Urinary bladder (tissue), 4 donors: ENCODE results near the gene INO80. TPM values are rescaled to one million over a fixed set of nuclear protein-coding genes. Genes with fewer than 3 reads are reported as not detected.

ENCODE experiments used
- DNase-seq: peaks from one replicate; pipeline ENCODE4 v3.0.0-alpha.2; 2015; ENCODE audit errors: extremely low spot score
- H3K27ac ChIP-seq: one replicate; pipeline ENCODE4 v1.5.1; 2013; ENCODE audit warnings: low read depth, mild to moderate bottlenecking, moderate library complexity
- H3K36me3 ChIP-seq: one replicate; pipeline ENCODE4 v1.6.1; 2013; ENCODE audit warnings: mild to moderate bottlenecking, moderate library complexity; ENCODE audit not compliant: insufficient read depth
- H3K4me1 ChIP-seq: one replicate; pipeline ENCODE4 v1.6.1; 2013; ENCODE audit warnings: mild to moderate bottlenecking, moderate library complexity; ENCODE audit not compliant: insufficient read depth
- H3K4me3 ChIP-seq: one replicate; pipeline ENCODE4 v1.5.1; 2013; ENCODE audit warnings: low read depth, low read length
- WGBS: extraction: QIAGEN DNeasy Blood & Tissue Kit; methylation state at CpG from one replicate; pipeline ENCODE4 v1.1.7; 2013; 5-methylcytosine and 5-hydroxymethylcytosine counted together
- polyA plus RNA-seq: library from polyadenylated mRNA; stranded (reverse); fragments of 200-250 nt; gene quantifications from one replicate; pipeline ENCODE4 v1.2.3, GENCODE V29; 2013
- total RNA-seq: library from RNA; depleted of rRNA; stranded (reverse); fragments of >200 nt; gene quantifications from one replicate; pipeline ENCODE4 v1.2.3, GENCODE V29; 2014
- donor health status: healthy with polysubstance abuse.
- donor health status: healthy.

INO80 gene
- total and polyA plus RNA-seq, 2 donors = 16.1 to 36.6 TPM

DNA sequence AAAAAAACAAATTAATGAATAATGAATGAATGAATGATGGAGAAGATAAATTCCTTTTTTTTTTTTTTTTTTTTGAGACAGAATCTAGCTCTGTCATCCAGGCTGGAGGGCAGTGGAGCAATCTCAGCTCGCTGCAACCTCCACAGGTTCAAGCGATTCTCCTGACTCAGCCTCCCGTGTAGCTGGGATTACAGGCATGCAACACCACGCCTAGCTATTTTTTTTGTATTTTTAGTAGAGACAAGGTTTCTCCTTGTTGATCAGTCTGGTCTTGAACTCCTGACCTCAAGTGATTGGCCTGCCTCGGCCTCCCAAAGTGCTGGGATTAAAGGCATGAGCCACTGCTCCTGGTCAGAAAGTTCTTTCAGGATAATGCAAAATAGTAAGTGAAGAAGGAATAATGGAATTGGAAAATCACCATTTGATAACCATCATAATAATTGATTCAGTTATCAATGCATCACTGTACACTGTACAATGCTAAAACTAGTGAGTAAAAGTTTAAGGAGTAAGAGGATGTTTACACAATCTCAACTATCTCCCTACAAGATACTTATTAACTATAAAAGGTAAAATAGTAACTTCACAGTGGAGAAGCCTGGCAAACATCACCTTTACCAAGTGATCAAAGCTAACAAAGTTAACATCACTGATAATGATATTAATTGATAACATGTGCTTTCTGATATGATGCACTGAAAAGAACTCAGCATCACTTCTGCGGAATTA is 12.3 kb upstream of the INO80 start:
- Histone ChIP-seq H3K4me1 (no peaks in the 10 kb centered on the region), H3K36me3 (no peaks in the 10 kb centered on the region), H3K27ac (no peak overlapping the region), H3K4me3 (no peak overlapping the region)
- no peak for DNase-seq
- 83% methylated on average over 6 of the region's 6 CpGs for whole genome bisulfite sequencing

DNA sequence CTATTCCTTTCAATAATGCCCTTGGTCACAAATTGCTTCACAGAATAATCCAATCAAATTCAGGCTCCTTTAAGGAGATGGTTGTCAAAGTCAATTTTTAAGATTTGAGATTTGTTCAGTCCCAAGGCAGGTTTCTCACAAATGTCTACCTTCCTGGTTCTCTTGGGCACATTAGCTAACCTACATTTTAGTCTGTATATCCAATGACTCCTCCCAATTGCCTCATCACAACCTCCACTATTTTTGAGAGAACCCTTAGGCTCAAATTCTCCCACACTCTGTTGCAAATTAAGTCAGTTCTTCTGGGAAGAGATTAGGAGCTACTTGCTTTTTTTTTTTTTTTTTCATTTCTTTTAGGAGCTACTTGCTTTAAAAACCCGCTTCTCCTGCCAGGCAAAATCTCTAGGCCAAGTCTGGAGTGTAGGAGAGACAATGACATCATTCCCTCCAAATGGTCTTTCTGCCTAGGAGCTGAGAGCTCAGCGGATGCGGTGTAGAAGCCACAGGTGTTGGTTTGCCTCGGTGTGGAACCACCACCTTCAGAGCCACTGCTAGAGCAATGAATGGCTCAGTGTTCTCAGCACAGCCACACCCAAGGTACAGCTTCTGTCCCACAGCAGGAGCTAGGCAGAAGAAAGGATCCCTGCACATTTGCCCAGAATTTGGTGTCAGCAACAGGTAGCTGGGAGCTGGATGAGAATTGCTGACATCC is 10.0 kb upstream of the INO80 start:
- H3K4me1 ChIP-seq = no peaks in the 10 kb centered on the region
- H3K27ac ChIP-seq = no peak overlapping the region
- no peak for DNase-seq
- no peak overlapping the region for H3K4me3 ChIP-seq
- 75% methylated on average over 4 of the region's 4 CpGs for WGBS
- no peaks in the 10 kb centered on the region for H3K36me3 ChIP-seq

DNA sequence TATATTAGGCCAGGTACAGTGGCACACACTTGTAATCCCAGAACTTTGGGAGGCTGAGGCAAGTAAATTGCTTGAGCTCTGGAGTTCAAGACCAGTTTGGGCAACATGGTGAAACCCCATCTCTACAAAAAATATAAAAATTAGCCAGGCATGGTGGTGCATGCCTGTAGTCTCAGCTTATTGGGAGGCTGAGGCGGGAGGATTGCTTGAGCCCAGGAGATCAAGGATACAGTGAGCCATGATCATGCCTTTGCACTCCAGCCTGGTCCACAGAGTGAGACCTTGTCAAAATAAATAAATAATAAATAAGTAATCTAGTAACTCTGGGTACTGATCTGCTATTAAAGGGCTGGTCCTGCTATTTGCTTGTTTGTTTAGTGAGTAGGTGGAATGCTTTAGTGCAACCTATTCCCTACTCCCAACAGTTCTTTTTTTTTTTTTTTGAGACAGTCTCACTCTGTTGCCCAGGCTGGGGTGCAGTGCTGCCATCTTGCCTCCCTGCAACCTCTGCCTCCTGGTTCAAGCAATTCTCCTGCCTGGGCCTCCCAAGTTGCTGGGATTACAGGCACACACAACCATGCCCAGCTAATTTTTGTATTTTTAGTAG is 9.1 kb upstream of the INO80 start:
- WGBS = 94% methylated on average over 1 of the region's 1 CpG
- H3K27ac ChIP-seq = no peak overlapping the region
- no peak for DNase-seq
- H3K4me1 ChIP-seq = no peaks in the 10 kb centered on the region
- H3K4me3 ChIP-seq = no peak overlapping the region
- no peaks in the 10 kb centered on the region for H3K36me3 ChIP-seq

DNA sequence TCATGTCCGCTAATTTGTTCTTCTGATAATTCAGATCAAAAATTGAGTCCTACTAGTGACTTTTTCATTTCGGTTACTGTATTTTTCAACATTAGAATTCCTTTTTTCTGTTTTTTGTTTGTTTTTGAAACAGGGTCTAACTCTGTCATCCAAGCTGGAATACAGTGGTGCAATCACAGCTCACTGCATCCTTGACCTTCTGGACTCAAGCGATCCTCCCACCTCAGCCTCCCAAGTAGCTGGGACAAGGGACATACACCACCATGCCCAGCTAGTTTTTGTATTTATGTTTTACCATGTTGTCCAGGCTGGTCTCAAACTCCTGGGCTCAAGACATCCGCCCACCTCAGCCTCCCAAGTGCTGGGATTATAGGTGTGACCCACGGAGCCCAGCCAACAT is 8.0 kb upstream of the INO80 start:
- no peak overlapping the region for H3K4me3 ChIP-seq
- H3K36me3 ChIP-seq = no peaks in the 10 kb centered on the region
- H3K27ac ChIP-seq = no peak overlapping the region
- DNase-seq = no peak
- 95% methylated on average over 5 of the region's 5 CpGs for WGBS
- no peaks in the 10 kb centered on the region for H3K4me1 ChIP-seq

DNA sequence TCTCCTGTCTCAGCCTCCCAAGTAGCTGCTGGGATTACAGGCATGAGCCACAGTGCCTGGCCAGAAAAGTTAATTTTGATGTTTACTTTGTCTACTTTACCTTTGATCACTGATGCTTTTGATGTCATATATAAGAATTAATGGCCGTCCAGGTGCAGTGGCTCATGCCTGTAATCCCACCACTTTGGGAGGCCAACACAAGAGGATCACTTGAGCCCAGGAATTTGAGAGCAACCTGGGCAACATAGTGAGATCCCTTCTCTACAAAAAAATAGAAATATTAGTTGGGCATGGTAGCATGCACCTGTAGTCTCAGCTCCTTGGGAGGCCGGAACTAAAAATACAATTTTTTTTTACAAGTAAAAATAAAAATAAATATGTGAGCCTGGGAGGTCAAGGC is 6.8 kb upstream of the INO80 start:
- 81% methylated on average over 2 of the region's 2 CpGs for WGBS
- H3K4me3 ChIP-seq = no peak overlapping the region
- H3K36me3 ChIP-seq = no peaks in the 10 kb centered on the region
- no peak overlapping the region for H3K27ac ChIP-seq
- DNase-seq = no peak
- no peaks in the 10 kb centered on the region for H3K4me1 ChIP-seq

DNA sequence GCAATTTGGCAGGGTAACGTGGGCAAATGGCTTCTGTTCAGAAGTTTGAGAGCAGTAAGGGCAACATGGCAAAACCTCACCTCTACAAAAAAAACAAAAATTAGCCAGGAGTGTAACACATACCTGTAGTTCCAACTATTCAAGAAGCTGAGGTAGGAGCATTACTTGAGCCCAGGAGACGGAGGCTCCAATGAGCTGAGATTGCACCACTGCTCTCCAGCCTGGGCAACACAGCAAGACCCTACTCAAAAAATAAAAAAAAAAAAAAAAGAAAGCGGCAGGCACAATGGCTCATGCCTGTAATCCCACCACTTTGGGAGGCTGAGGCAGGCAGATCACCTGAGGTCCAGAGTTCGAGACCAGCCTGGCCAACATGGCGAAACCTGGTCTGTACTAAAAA is 5.9 kb upstream of the INO80 start:
- Histone ChIP-seq H3K27ac (no peak overlapping the region), H3K36me3 (no peaks in the 10 kb centered on the region), H3K4me1 (peaks cover 1% of the 10 kb centered on the region), H3K4me3 (no peak overlapping the region)
- no peak for DNase-seq
- WGBS = 90% methylated on average over 5 of the region's 5 CpGs

DNA sequence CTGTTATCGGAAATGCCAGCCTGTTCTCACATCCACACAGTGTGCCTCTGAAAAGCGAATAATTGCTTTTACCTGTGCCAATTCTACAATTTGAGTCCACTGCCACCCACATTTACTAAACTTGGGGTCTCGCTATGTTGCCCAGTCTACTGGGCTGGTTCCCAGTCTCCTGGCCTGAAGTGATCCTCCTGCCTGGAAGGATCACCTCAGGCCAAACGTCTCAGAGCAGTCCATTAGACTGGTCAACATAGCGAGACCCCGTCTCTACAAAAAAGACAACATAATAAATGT is 827 bp upstream of the INO80 start:
- no peak for DNase-seq

DNA sequence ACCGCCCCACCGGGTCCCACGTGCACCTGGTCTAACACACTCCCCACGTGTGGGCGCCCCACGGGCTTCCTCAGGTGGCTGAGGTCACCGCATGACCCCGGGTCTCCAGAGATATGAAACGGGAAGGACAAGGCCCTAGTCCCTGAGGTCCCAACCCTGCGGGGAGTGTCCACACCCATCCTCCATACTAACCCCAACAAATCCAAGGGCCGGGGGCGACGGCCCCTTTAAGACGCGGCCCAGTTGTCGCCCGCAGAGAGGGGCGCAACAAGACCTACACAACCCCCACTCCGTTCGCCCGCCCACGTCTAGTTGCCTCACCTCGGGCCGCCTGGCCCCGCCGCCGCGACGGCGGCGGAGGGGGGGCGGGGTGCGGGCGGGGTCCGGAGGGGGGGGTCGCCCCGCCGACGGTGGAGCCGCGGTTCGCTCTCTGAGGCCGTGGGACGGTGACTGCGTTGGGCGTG is 396 bp downstream of the INO80 start:
- H3K4me1 ChIP-seq = peaks cover 2% of the 10 kb centered on the region
- H3K4me3 ChIP-seq = peak overlapping the region; percentile 95
- under 1% methylated on average over 46 of the region's 46 CpGs for WGBS
- peak overlapping the region; percentile 98 for H3K27ac ChIP-seq
- DNase-seq = peak; percentile 5
- H3K36me3 ChIP-seq = no peaks in the 10 kb centered on the region

More for the DNA sequence above, 827 bp upstream of the INO80 start:
- peak overlapping the region; percentile 95 for H3K4me3 ChIP-seq
- H3K36me3 ChIP-seq = no peaks in the 10 kb centered on the region
- H3K4me1 ChIP-seq = peaks cover 2% of the 10 kb centered on the region
- WGBS = 83% methylated on average over 6 of the region's 6 CpGs
- H3K27ac ChIP-seq = peak overlapping the region; percentile 85

DNA sequence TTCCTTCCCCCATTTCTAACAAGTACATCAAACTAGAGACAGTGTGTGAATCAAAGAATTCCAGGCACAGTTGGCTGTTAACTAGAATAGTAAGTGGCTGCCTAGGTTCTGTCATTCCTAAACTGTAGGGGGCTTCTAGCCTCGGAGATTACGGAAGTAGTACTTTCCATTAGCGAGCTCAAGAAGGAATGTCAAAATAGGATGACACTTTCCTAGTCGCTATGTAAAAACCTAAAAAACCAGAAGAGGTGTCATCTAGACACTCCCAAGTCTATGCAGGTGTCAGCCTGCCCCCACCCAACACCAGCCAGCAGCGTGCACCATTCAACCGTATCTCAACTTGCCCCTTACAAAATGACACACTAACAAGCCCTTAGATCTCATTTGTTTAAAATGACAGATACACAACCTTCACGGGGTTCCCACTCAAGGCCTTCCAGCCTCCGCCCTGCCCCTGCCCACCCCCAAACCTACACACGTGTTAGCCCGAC is 874 bp downstream of the INO80 start:
- peak; percentile 2 for DNase-seq
- peak overlapping the region; percentile 95 for H3K4me3 ChIP-seq
- under 1% methylated on average over 10 of the region's 10 CpGs for WGBS
- no peaks in the 10 kb centered on the region for H3K36me3 ChIP-seq
- peaks cover 2% of the 10 kb centered on the region for H3K4me1 ChIP-seq
- no peak overlapping the region for H3K27ac ChIP-seq

DNA sequence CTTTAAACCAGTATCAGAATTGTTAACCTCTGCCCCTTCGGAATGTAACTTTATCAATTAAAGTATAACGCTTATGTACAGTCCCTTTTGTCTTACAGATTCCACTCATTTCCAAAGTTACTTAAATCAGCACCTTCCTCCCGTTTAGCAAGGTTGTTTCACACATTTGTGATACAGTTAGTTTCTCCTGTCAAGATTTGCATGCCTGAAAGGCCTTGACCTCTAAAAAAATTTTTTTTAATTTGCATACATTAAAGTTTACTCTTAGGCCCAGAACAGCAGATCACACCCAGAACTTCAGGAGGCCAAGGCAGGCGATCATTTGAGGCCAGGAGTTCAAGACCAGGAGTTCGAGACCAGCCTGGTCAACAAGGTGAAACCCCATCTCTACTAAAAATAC is 9.1 kb downstream of the INO80 start:
- no peak for DNase-seq
- Histone ChIP-seq H3K36me3 (no peaks in the 10 kb centered on the region), H3K4me1 (no peaks in the 10 kb centered on the region), H3K4me3 (no peak overlapping the region), H3K27ac (no peak overlapping the region)
- WGBS = 92% methylated on average over 5 of the region's 5 CpGs

DNA sequence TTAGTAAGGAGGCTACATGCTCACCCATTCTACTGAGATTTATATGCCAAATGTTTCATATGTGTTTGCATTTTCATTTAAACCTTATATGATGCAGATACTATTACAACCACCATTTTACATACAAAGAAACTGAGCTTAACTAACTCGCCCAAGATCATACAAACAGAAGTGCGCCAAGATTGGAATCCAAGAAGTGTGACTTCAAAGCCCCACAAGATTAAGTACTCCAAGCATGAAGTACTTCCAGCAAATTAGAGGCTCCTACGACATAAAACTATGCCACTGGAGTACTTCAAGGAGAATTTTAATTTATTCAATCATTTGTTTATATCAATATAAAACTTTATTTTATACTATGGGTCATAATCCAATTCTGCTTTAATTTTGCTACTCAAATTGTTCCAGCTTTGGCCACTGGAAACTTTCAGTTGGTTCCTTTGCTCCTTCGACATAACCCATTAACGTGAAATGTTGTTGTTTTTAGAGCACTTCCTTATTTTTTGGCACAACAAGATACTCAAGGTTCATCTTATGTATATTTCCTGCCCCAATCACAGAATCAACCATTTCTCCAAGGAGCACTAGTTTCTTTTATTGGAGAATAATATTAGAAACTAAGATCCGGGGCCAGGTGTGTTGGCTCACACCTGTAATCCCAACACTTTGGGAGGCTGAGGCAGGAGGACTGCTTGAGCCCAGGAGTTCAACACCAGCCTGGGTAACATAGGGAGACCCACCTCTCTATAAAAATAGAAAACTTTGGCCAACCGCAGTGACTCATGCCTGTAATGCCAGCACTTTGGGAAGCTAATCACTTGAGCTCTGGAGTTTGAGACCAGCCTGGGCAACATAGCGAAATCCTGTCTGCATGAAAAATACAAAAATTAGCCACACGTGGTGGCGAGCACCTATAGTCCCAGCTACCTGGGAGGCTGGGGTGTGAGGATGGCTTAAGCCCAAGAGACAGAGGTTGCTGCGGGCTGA is 10.4 kb downstream of the INO80 start:
- no peak overlapping the region for H3K27ac ChIP-seq
- no peak overlapping the region for H3K4me3 ChIP-seq
- H3K36me3 ChIP-seq = no peaks in the 10 kb centered on the region
- H3K4me1 ChIP-seq = no peaks in the 10 kb centered on the region
- 90% methylated on average over 11 of the region's 11 CpGs for WGBS
- DNase-seq = no peak

DNA sequence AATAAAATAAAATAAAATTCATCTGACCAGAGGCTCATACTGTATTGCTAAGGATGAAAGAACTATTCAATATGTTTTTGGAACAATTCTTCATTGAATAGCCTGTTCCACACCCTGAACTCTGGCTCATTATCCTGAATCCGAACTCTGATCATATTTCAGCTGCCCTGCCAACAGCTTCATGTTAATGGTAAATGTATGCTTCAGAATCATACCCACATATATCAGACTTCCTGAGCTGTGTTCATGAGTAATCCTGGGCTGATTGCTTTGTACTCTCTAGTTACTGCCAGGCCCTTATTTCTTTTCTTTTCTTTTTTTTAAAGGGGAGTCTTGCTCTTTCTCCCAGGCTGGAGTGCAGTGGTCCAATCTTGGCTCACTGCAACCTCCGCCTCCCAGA is 11.8 kb downstream of the INO80 start:
- 80% methylated on average over 2 of the region's 2 CpGs for WGBS
- Histone ChIP-seq H3K36me3 (peaks cover 2% of the 10 kb centered on the region), H3K4me3 (no peak overlapping the region), H3K4me1 (no peaks in the 10 kb centered on the region), H3K27ac (no peak overlapping the region)
- no peak for DNase-seq

DNA sequence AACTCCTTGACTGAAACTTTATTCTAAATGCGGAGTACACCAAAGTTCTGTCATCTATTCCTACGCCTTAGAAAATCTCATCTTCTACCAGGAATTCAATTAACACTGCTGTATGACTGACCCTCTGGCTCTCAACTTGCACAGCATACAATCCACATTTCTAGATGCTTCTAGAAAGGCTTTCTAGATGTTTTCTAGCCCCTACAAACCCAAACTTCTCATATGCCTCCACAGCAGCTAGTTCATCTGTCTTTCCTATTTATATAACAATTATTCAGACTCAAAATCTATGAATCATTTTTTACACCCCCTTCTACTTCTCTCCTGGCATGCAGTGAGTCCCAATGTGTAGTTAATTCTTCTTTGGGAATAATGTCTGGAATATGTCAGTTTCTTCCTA is 13.2 kb downstream of the INO80 start:
- peaks cover 2% of the 10 kb centered on the region for H3K36me3 ChIP-seq
- no peak overlapping the region for H3K27ac ChIP-seq
- WGBS = 96% methylated on average over 2 of the region's 2 CpGs
- no peak overlapping the region for H3K4me3 ChIP-seq
- DNase-seq = no peak
- H3K4me1 ChIP-seq = no peaks in the 10 kb centered on the region
